Keratinocyte (primary cell): ENCODE results near the gene GLI3. TPM values are rescaled to one million over a fixed set of nuclear protein-coding genes. Genes with fewer than 3 reads are reported as not detected.
A peak's percentile ranks its signal among the peaks of the same experiment; 100 is the strongest.

Source experiments
- DNase-seq: peaks from one replicate; pipeline ENCODE4 v3.0.0-alpha.2; 2011; ENCODE audit warnings: low read depth, missing footprints, low spot score
- FAIRE-seq: peaks from 2 replicates; lab custom pipeline; 2011; peaks lifted over from hg19 to GRCh38; lab: Jason Lieb, UNC
- H2AFZ ChIP-seq: 2 replicates; pipeline ENCODE4 v1.6.0; 2012; ENCODE audit warnings: low read length, control low read depth, inconsistent platforms; ENCODE audit not compliant: control insufficient read depth
- H3K27ac ChIP-seq: 2 replicates; pipeline ENCODE4 v1.5.1; 2011; ENCODE audit warnings: low read length; ENCODE audit not compliant: control insufficient read depth, insufficient read depth
- H3K27me3 ChIP-seq: 3 replicates; pipeline ENCODE4 v1.6.0; 2011; ENCODE audit warnings: low read length; ENCODE audit not compliant: control insufficient read depth, insufficient read depth; ENCODE audit errors: extremely low read depth
- H3K36me3 ChIP-seq, 2 experiments: 2 replicates in 1 of 2; 3 replicates in 1 of 2; pipeline ENCODE4 v1.5.1; 2011; ENCODE audit warnings: low read length in 2 of 2, mild to moderate bottlenecking in 1 of 2; ENCODE audit not compliant: control insufficient read depth in 2 of 2, insufficient read depth in 2 of 2; ENCODE audit errors: extremely low read depth in 1 of 2
- H3K4me1 ChIP-seq: 3 replicates; pipeline ENCODE4 v1.5.1; 2011; ENCODE audit warnings: low read length; ENCODE audit not compliant: control insufficient read depth, insufficient read depth; ENCODE audit errors: extremely low read depth
- H3K4me2 ChIP-seq: 3 replicates; pipeline ENCODE4 v1.6.0; 2011; ENCODE audit warnings: low read depth, low read length; ENCODE audit not compliant: control insufficient read depth, insufficient read depth; ENCODE audit errors: extremely low read depth
- H3K4me3 ChIP-seq, 3 experiments: fragments of 200-600 bp in 1 of 3; sonication (generic) in 1 of 3; 2 replicates in 2 of 3; 3 replicates in 1 of 3; pipeline ENCODE4 v1.5.1; 2011 to 2016; ENCODE audit warnings: low read length in 3 of 3, mild to moderate bottlenecking in 3 of 3, control low read depth in 2 of 3, inconsistent platforms in 1 of 3, low read depth in 1 of 3, mixed read lengths in 1 of 3, mixed run types in 1 of 3, moderate library complexity in 1 of 3; ENCODE audit not compliant: control insufficient read depth in 2 of 3, insufficient read depth in 2 of 3; ENCODE audit errors: extremely low read depth in 1 of 3
- H3K79me2 ChIP-seq: 2 replicates; pipeline ENCODE4 v1.6.0; 2012; ENCODE audit warnings: low read length; ENCODE audit not compliant: control insufficient read depth, insufficient read depth
- H3K9ac ChIP-seq: 3 replicates; pipeline ENCODE4 v1.6.0; 2011; ENCODE audit warnings: low read length; ENCODE audit not compliant: control insufficient read depth, insufficient read depth; ENCODE audit errors: extremely low read depth
- H3K9me1 ChIP-seq: 3 replicates; pipeline ENCODE4 v1.6.0; 2011; ENCODE audit warnings: low read length; ENCODE audit not compliant: control insufficient read depth, insufficient read depth; ENCODE audit errors: extremely low read depth
- H3K9me3 ChIP-seq: 2 replicates; pipeline ENCODE4 v1.5.1; 2012; ENCODE audit warnings: low read depth, low read length; ENCODE audit not compliant: control insufficient read depth
- H4K20me1 ChIP-seq: 3 replicates; pipeline ENCODE4 v1.6.0; 2011; ENCODE audit warnings: low read length; ENCODE audit not compliant: control insufficient read depth, insufficient read depth; ENCODE audit errors: extremely low read depth
- EZH2 ChIP-seq: IDR thresholded peaks from one replicate; pipeline ENCODE4 v1.6.1; 2012; ENCODE audit warnings: inconsistent platforms, mild to moderate bottlenecking, low read length, moderate library complexity
- dilution Hi-C: fragments of 300-500 bp; cut with MboI; formaldehyde crosslinking; loops from one replicate; pipeline ENCODE4 v1.7.0; 2020; ENCODE audit warnings: low sequenced_read_pairs; ENCODE audit not compliant: extremely low pct_ligation_motif_present
- polyA plus RNA-seq, 5 experiments: library from polyadenylated mRNA; depleted of rRNA in 3 of 5; stranded (reverse) in 3 of 5; stranded (forward) in 1 of 5; unstranded in 1 of 5; fragments of >200 nt; gene quantifications; 1 replicate in 1 of 5; 2 replicates in 3 of 5; 3 replicates in 1 of 5; pipeline versions ENCODE4 v1.2.1 to v1.2.3, GENCODE V29; 2011 to 2012; ENCODE audit warnings: missing spikeins in 2 of 5, low read depth in 1 of 5, low replicate concordance in 1 of 5
- TF ChIP-seq, protein P1 (sequence below), 3 experiments: IDR thresholded peaks in 1 of 3; conservative IDR thresholded peaks in 1 of 3; optimal IDR thresholded peaks in 1 of 3; 2 replicates in 2 of 3; 3 replicates in 1 of 3; pipeline versions ENCODE3 to v1.5.1; 2011; ENCODE audit warnings: low read length in 3 of 3, mild to moderate bottlenecking in 3 of 3, moderate library complexity in 2 of 3, control low read depth in 1 of 3, inconsistent platforms in 1 of 3; ENCODE audit not compliant: insufficient read depth in 2 of 3; ENCODE audit errors: extremely low read depth in 1 of 3

Gene GLI3
- polyA plus RNA-seq, 1 donor (not counting 4 experiments of a cell fraction or from before 2014, with no cell fraction given), result 3.6 TPM

GRCh38 chr7:42033480-42033879 lies 203.5 kb downstream of the GLI3 start:
- Histone ChIP-seq H3K4me3 (no peak overlapping the region), H4K20me1 (no peaks in the 10 kb centered on the region), H2AFZ (no peak overlapping the region), H3K4me2 (no peak overlapping the region), H3K9me1 (no peaks in the 10 kb centered on the region), H3K27me3 (no peaks in the 10 kb centered on the region), H3K79me2 (no peaks in the 10 kb centered on the region), H3K36me3 (peaks cover 3 to 6% of the 10 kb centered on the region in 2 experiments), H3K9me3 (no peaks in the 10 kb centered on the region), H3K27ac (no peak overlapping the region), H3K9ac (no peak overlapping the region), H3K4me1 (no peaks in the 10 kb centered on the region)
- DNase-seq (no peak), FAIRE-seq (peak; percentile 39)
- TF ChIP-seq, protein P1, sequence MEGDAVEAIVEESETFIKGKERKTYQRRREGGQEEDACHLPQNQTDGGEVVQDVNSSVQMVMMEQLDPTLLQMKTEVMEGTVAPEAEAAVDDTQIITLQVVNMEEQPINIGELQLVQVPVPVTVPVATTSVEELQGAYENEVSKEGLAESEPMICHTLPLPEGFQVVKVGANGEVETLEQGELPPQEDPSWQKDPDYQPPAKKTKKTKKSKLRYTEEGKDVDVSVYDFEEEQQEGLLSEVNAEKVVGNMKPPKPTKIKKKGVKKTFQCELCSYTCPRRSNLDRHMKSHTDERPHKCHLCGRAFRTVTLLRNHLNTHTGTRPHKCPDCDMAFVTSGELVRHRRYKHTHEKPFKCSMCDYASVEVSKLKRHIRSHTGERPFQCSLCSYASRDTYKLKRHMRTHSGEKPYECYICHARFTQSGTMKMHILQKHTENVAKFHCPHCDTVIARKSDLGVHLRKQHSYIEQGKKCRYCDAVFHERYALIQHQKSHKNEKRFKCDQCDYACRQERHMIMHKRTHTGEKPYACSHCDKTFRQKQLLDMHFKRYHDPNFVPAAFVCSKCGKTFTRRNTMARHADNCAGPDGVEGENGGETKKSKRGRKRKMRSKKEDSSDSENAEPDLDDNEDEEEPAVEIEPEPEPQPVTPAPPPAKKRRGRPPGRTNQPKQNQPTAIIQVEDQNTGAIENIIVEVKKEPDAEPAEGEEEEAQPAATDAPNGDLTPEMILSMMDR (optimal IDR thresholded peaks at IDR 0.05 in 1 of 3, IDR thresholded peaks at IDR 0.05 in 1 of 3, conservative IDR thresholded peaks at IDR 0.05 in 1 of 3; ENCODE audit: extremely low read depth in 1 of 3, insufficient read depth in 2 of 3, low read length in 3 of 3), result no peak
- TF ChIP-seq EZH2, result no peak
- dilution Hi-C loops, result no loop called here

DNA sequence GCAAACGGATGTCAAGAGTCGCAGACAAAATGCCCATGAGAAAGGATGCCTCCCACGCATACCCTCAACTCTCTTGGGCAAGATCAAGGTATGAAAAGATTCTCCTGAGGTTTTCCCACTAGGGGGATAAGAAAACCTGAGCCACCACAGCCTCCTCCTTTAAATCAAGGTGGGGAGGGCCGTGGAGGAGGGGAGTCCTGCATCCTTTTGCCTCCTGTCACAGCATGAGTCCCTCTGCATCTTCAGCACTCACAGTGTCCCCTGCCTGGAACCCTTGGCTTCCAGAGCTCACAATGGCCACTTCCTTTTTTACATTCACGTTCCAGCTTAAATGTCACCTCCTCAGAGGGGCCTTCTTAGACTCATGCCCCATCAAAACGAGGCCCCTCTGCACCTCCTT lies 207.6 kb downstream of the GLI3 start:
- Histone ChIP-seq H3K4me1 (no peaks in the 10 kb centered on the region), H3K9me1 (no peaks in the 10 kb centered on the region), H2AFZ (no peak overlapping the region), H3K9ac (no peak overlapping the region), H3K27ac (no peak overlapping the region), H3K27me3 (no peaks in the 10 kb centered on the region), H3K9me3 (no peaks in the 10 kb centered on the region), H3K36me3 (peaks cover 5 to 12% of the 10 kb centered on the region in 2 experiments), H4K20me1 (no peaks in the 10 kb centered on the region), H3K4me2 (no peak overlapping the region), H3K79me2 (no peaks in the 10 kb centered on the region), H3K4me3 (no peak overlapping the region)
- FAIRE-seq (no peak), DNase-seq (no peak)
- dilution Hi-C loops, result no loop called here
- TF ChIP-seq, protein P1 (optimal IDR thresholded peaks at IDR 0.05 in 1 of 3, IDR thresholded peaks at IDR 0.05 in 1 of 3, conservative IDR thresholded peaks at IDR 0.05 in 1 of 3; ENCODE audit: extremely low read depth in 1 of 3, insufficient read depth in 2 of 3, low read length in 3 of 3), result no peak
- TF ChIP-seq EZH2, result no peak
